Breast epithelium (tissue), 4 donors: ENCODE results near the gene ART1. TPM values are rescaled to one million over a fixed set of nuclear protein-coding genes. Genes with fewer than 3 reads are reported as not detected.

Experiments
- DNase-seq, 2 donors: peaks; one replicate each; pipeline ENCODE4 v3.0.0-alpha.2; 2019; ENCODE audit warnings: low spot score in 2 of 2
- H3K27ac ChIP-seq, 2 donors: fragments of 200-600 bp; sonication (generic) in 1 of 2; one replicate each; pipeline ENCODE4 v1.5.1; 2016 to 2019; ENCODE audit warnings: mild to moderate bottlenecking in 1 of 2
- H3K27me3 ChIP-seq, 2 donors: fragments of 200-600 bp; sonication (generic) in 1 of 2; one replicate each; pipeline versions ENCODE4 v1.5.1 to v1.6.0; 2017 to 2019; ENCODE audit warnings: control low read depth in 1 of 2, mild to moderate bottlenecking in 1 of 2
- H3K36me3 ChIP-seq: fragments of 200-600 bp; one replicate; pipeline ENCODE4 v1.5.1; 2019
- H3K4me1 ChIP-seq, 2 donors: fragments of 200-600 bp; sonication (generic); one replicate each; pipeline ENCODE4 v1.5.1; 2016 to 2019; ENCODE audit warnings: control low read depth in 1 of 2
- H3K4me3 ChIP-seq, 3 donors: fragments of 200-600 bp; sonication (generic); 1 replicate in 2 of 3; 2 replicates in 1 of 3; pipeline ENCODE4 v1.5.1; 2016 to 2019; ENCODE audit warnings: mild to moderate bottlenecking in 3 of 3, moderate library complexity in 2 of 3
- H3K9me3 ChIP-seq, 2 donors: fragments of 200-600 bp; sonication (generic) in 1 of 2; one replicate each; pipeline ENCODE4 v1.5.1; 2016 to 2019; ENCODE audit warnings: control low read depth in 1 of 2
- POLR2A ChIP-seq: fragments of 450-650 bp; IDR thresholded peaks from one replicate; pipeline ENCODE4 v1.6.1; 2016; ENCODE audit warnings: antibody characterized with exemption, mild to moderate bottlenecking, moderate library complexity
- POLR2AphosphoS5 ChIP-seq, 3 donors: sonication (generic); formaldehyde crosslinking; IDR thresholded peaks; one replicate each; pipeline ENCODE4 v1.6.1; 2017; ENCODE audit warnings: antibody characterized with exemption in 3 of 3
- intact Hi-C: fragments of 100-400 bp; cut with DNase I; formaldehyde crosslinking; loops from one replicate; pipeline ENCODE4 v1.15.1; 2023; ENCODE audit warnings: low total_unique reads
- total RNA-seq, 3 donors: library from RNA; depleted of rRNA; stranded (reverse); fragments of >200 nt; gene quantifications; one replicate each; pipeline ENCODE4 v1.1.0, GENCODE V29; 2016
- TF ChIP-seq, protein P1 (sequence below), 3 donors: fragments of 450-650 bp; IDR thresholded peaks; one replicate each; pipeline ENCODE4 v1.5.1; 2016 to 2017; ENCODE audit warnings: antibody characterized with exemption in 3 of 3, mild to moderate bottlenecking in 3 of 3, moderate library complexity in 3 of 3

Gene ART1
- total RNA-seq, 3 donors from 2014 or later = not detected

DNA sequence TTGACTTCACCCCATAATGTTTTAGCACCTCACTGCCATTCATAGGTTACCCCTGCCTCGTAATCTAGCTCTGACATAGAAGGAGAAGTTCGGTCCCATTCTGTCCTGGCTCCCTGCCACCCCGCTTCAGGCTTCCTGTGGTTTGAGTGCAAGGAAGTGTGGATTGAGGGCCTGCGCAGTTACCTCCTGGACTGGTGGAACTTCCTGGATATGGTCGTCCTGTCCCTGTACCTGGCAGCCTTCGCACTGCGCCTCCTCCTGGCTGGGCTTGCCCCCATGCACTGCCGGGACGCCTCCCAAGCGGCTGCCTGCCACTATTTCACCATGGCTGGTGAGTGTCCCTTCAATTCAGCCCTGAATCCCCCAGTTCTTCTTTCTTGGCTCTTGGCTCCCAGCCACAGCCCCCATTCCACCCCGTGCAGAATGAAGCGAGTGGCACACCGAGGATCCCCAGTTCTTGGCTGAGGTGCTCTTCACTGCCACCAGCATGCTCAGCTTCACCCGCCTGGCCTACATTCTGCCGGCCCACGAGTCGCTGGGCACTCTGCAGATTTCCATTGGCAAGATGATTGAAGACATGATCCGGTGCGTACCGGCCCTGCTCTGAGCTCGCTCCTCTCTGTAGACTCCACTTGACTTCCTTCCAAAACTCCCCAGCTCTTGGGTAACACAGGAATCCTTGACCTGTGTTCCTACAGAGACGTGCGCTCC lies 18.5 kb upstream of the ART1 start:
- H3K9me3 ChIP-seq = no peaks in the 10 kb centered on the region
- no peaks in the 10 kb centered on the region for H3K27me3 ChIP-seq
- intact Hi-C loops = no loop called here
- no peak overlapping the region for H3K27ac ChIP-seq
- H3K4me1 ChIP-seq = no peaks in the 10 kb centered on the region
- peak overlapping the region in 1 of 3 donors; percentile 15 for H3K4me3 ChIP-seq
- H3K36me3 ChIP-seq = no peaks in the 10 kb centered on the region
- TF ChIP-seq, protein P1, sequence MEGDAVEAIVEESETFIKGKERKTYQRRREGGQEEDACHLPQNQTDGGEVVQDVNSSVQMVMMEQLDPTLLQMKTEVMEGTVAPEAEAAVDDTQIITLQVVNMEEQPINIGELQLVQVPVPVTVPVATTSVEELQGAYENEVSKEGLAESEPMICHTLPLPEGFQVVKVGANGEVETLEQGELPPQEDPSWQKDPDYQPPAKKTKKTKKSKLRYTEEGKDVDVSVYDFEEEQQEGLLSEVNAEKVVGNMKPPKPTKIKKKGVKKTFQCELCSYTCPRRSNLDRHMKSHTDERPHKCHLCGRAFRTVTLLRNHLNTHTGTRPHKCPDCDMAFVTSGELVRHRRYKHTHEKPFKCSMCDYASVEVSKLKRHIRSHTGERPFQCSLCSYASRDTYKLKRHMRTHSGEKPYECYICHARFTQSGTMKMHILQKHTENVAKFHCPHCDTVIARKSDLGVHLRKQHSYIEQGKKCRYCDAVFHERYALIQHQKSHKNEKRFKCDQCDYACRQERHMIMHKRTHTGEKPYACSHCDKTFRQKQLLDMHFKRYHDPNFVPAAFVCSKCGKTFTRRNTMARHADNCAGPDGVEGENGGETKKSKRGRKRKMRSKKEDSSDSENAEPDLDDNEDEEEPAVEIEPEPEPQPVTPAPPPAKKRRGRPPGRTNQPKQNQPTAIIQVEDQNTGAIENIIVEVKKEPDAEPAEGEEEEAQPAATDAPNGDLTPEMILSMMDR (IDR thresholded peaks at IDR 0.05) = no peak
- TF ChIP-seq POLR2A = no peak
- no peak for TF ChIP-seq POLR2AphosphoS5 (IDR thresholded peaks at IDR 0.05)
- DNase-seq = no peak

DNA sequence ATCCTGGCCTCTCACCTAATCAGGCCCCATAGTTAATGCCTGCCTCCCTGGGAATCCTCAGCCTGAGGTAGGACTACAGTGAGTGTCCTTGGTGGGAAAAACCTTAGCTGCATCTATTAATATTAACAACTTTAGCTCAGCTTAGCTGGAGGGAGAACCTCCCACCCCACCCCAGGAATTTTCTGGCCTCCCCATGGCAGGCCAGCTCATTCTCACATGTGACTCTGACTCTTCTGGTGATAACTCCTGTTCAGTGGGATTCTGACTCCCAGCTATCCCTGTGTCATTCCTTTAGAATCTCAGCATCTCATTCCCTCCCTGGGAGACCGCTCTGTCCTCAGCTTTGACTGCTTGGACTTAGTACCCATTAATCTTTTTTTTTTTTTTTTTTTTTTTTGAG lies 17.6 kb upstream of the ART1 start:
- DNase-seq = no peak
- no peaks in the 10 kb centered on the region for H3K9me3 ChIP-seq
- no peaks in the 10 kb centered on the region for H3K36me3 ChIP-seq
- H3K4me1 ChIP-seq = no peaks in the 10 kb centered on the region
- no peak for TF ChIP-seq POLR2AphosphoS5 (IDR thresholded peaks at IDR 0.05)
- no peaks in the 10 kb centered on the region for H3K27me3 ChIP-seq
- no peak overlapping the region for H3K27ac ChIP-seq
- no peak overlapping the region for H3K4me3 ChIP-seq
- intact Hi-C loops = no loop called here

DNA sequence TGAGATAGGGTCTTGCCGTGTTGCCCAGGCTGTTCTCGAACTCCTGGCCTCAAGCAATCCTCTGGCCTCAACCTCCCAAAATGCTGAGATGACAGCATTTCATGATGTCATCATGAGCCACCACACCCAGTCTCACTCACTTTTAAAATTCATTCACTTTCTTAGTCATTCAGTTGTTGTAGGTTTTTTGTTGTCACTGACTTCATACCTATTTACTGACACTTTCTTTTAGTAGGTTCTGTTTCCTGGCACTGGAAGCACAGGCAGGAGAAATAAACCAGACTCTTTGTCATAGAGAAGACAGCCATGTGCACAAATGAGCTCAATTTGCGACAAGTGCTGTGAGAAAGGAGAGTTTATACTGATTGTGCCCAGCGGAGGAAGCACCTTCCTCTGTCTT lies 13.6 kb upstream of the ART1 start:
- H3K36me3 ChIP-seq = no peaks in the 10 kb centered on the region
- intact Hi-C loops = no loop called here
- no peaks in the 10 kb centered on the region for H3K9me3 ChIP-seq
- DNase-seq = no peak
- H3K27ac ChIP-seq = no peak overlapping the region
- no peak overlapping the region for H3K4me3 ChIP-seq
- H3K27me3 ChIP-seq = no peaks in the 10 kb centered on the region
- no peaks in the 10 kb centered on the region for H3K4me1 ChIP-seq
- TF ChIP-seq, protein P1 (IDR thresholded peaks at IDR 0.05) = no peak
- no peak for TF ChIP-seq POLR2AphosphoS5 (IDR thresholded peaks at IDR 0.05)
- no peak for TF ChIP-seq POLR2A

DNA sequence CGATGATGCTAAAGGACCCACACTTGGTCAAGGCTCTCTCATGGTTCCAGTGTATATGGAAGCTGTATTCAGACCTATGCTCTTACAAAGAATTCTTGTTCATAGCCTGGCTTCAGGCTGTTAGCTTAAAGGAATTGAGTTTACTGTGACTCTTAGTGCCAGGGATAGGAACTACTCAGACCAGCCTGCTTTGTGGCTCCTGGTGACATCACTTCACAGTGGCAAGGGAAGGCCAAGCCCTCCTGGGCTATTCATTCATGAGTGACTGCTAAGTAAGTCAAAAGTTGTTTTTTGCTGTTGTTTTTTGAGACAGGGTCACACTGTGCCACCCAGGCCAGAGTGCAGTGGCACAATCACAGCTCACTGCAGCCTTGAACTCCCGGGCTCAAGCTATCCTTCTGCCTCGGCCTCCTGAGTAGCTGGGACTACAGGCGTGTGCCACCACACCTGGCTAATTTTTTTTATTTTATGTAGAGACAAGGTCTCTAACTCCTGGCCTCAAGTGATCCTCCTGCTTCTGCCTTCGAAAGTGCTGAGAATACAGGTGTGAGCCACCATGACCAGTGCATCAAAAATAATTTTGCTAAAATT lies 12.8 kb upstream of the ART1 start:
- Histone ChIP-seq H3K4me3 (no peak overlapping the region), H3K27ac (no peak overlapping the region), H3K4me1 (no peaks in the 10 kb centered on the region), H3K36me3 (no peaks in the 10 kb centered on the region), H3K27me3 (no peaks in the 10 kb centered on the region), H3K9me3 (no peaks in the 10 kb centered on the region)
- DNase-seq = no peak
- TF ChIP-seq POLR2A = no peak
- TF ChIP-seq, protein P1 (IDR thresholded peaks at IDR 0.05) = no peak
- no peak for TF ChIP-seq POLR2AphosphoS5 (IDR thresholded peaks at IDR 0.05)
- intact Hi-C loops = no loop called here

DNA sequence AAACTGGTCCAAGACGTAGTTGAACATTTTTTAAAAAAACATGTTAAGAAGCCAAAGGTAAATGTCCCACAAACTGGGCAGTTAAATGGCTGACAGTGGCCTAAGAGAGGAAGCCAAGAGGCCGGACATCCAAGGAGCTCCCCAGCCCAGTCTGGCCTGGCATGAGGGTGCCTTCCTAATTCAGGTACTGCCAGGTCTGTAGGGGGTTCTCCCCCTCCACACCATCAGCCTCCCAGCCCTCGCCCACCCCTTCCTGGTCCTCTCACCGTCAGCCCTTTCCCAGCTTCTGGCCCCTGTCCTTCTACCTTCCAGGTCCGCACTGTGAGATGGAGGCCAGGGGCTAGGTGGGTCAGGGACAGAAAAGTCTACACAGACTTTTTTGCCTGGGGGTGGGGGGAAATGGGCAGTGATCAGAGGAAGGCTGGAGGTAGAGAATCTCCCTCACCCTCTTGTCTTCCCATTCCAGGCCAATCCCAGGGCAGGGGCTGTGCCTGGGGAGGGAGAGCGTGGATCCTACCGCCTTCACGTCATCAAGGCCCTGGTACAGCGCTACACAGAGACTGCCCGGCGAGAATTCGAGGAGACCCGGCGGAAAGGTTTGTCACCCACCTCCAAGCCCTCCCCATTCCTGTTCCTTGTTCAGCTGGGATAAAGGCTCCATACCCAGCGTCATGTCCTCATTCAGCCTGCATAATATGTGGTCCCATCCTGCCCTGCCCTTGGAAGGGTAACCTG lies 9.1 kb upstream of the ART1 start:
- DNase-seq = no peak

More for the DNA sequence above, 9.1 kb upstream of the ART1 start:
- no peak for TF ChIP-seq POLR2AphosphoS5 (IDR thresholded peaks at IDR 0.05)
- TF ChIP-seq, protein P1 (IDR thresholded peaks at IDR 0.05) = no peak
- TF ChIP-seq POLR2A = no peak
- H3K4me1 ChIP-seq = no peaks in the 10 kb centered on the region
- H3K27ac ChIP-seq = no peak overlapping the region
- no peaks in the 10 kb centered on the region for H3K9me3 ChIP-seq
- H3K36me3 ChIP-seq = no peaks in the 10 kb centered on the region
- no peak overlapping the region for H3K4me3 ChIP-seq
- intact Hi-C loops = no loop called here
- H3K27me3 ChIP-seq = no peaks in the 10 kb centered on the region
